Common myeloid progenitor, CD34-positive (primary cell): ENCODE measurements around the gene CCDC122.

ENCODE experiments used
- CTCF ChIA-PET: fragments of 350-600 bp; sonication (Branson Sonifier 250); formaldehyde crosslinking; loops from one replicate; lab custom pipeline; 2021; ENCODE audit warnings: antibody characterized with exemption; lab: Charles Lee
- POLR2A ChIA-PET: fragments of 350-600 bp; sonication (Branson Sonifier 250); formaldehyde crosslinking; loops from one replicate; lab custom pipeline; 2021; ENCODE audit warnings: antibody characterized with exemption; lab: Charles Lee
- DNase-seq, 3 donors: peaks; one replicate each; pipeline versions ENCODE4 v3.0.0 to v3.0.0-alpha.2; 2013
- H3K27ac ChIP-seq, 2 experiments: 1 replicate in 1 of 2; 2 replicates in 1 of 2; pipeline ENCODE4 v1.7.0; 2013; ENCODE audit warnings: inconsistent platforms in 2 of 2, low read length in 2 of 2, mild to moderate bottlenecking in 2 of 2, low read depth in 1 of 2, moderate library complexity in 1 of 2; ENCODE audit not compliant: severe bottlenecking in 2 of 2, insufficient read depth in 1 of 2, poor library complexity in 1 of 2
- H3K27me3 ChIP-seq, 5 experiments: replicated peaks in 2 of 5; 1 replicate in 3 of 5; 2 replicates in 2 of 5; pipeline versions ENCODE4 v1.6.1 to v1.7.0; 2013; ENCODE audit warnings: low read length in 4 of 5, mild to moderate bottlenecking in 2 of 5, moderate library complexity in 2 of 5, inconsistent platforms in 1 of 5; ENCODE audit not compliant: insufficient read depth in 5 of 5, control insufficient read depth in 4 of 5
- H3K36me3 ChIP-seq, 4 experiments: 1 replicate in 2 of 4; 2 replicates in 2 of 4; pipeline versions ENCODE4 v1.6.1 to v1.7.0; 2013; ENCODE audit warnings: low read length in 3 of 4, control low read depth in 1 of 4, mild to moderate bottlenecking in 1 of 4; ENCODE audit not compliant: control insufficient read depth in 4 of 4, insufficient read depth in 4 of 4
- H3K4me1 ChIP-seq, 4 experiments: 1 replicate in 3 of 4; 2 replicates in 1 of 4; pipeline versions ENCODE4 v1.6.1 to v1.7.1; 2013; ENCODE audit warnings: low read length in 3 of 4, mild to moderate bottlenecking in 3 of 4, control low read depth in 1 of 4, inconsistent platforms in 1 of 4, moderate library complexity in 1 of 4; ENCODE audit not compliant: control insufficient read depth in 4 of 4, insufficient read depth in 4 of 4; ENCODE audit errors: control extremely low read depth in 1 of 4
- H3K4me3 ChIP-seq, 7 experiments: 1 replicate in 4 of 7; 2 replicates in 3 of 7; pipeline versions ENCODE4 v1.5.1 to v1.7.0; 2013; ENCODE audit warnings: mild to moderate bottlenecking in 7 of 7, low read length in 6 of 7, moderate library complexity in 6 of 7, inconsistent platforms in 2 of 7, low read depth in 2 of 7, control low read depth in 1 of 7; ENCODE audit not compliant: insufficient read depth in 4 of 7, control insufficient read depth in 1 of 7; ENCODE audit errors: extremely low read depth in 1 of 7
- H3K9me3 ChIP-seq, 5 experiments: 1 replicate in 4 of 5; 2 replicates in 1 of 5; pipeline versions ENCODE4 v1.6.1 to v1.7.1; 2013; ENCODE audit warnings: low read length in 4 of 5, mild to moderate bottlenecking in 2 of 5, inconsistent platforms in 1 of 5, low read depth in 1 of 5, moderate library complexity in 1 of 5; ENCODE audit not compliant: control insufficient read depth in 4 of 5, insufficient read depth in 2 of 5; ENCODE audit errors: control extremely low read depth in 1 of 5
- WGBS: methylation state at CpG from one replicate; pipeline ENCODE4 v1.1.5; 2013; ENCODE audit not compliant: insufficient coverage; 5-methylcytosine and 5-hydroxymethylcytosine counted together

The CCDC122 gene

DNA sequence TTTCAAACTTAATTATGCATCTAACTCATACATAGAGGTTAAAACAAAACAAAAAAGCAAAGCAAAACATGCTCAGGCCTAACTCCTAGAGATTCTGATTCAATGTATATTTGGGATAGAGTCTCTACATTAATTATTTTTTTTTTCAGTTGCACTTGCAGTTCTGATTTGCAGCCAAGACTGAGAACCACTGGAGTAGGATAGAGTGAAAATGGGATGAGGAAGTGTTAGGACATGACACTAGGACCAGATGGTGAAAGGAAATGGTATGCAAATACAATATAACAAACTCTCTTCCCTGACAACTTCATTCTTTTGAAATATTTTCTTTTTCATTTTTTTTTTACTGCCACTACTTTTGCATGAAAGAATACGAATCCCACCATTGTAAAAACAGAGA, 1.8 kb downstream of the CCDC122 start:
- Histone ChIP-seq H3K9me3 (no peaks in the 10 kb centered on the region), H3K27me3 (no peaks in the 10 kb centered on the region), H3K36me3 (peaks cover 0 to 2% (median under 1%) of the 10 kb centered on the region in 4 experiments), H3K4me1 (peaks cover 4 to 30% (median 23%) of the 10 kb centered on the region in 4 experiments), H3K27ac (no peak overlapping the region), H3K4me3 (no peak overlapping the region)
- WGBS: no CpG with 5 or more reads among the region's 1 CpG
- no peak for DNase-seq
- CTCF ChIA-PET: interaction anchor here (1.4 kb wide), 1 partner anchor 10 kb away, joined by 3 read pairs; no protein-coding TSS in a partner anchor
- POLR2A ChIA-PET: no interaction called here

DNA sequence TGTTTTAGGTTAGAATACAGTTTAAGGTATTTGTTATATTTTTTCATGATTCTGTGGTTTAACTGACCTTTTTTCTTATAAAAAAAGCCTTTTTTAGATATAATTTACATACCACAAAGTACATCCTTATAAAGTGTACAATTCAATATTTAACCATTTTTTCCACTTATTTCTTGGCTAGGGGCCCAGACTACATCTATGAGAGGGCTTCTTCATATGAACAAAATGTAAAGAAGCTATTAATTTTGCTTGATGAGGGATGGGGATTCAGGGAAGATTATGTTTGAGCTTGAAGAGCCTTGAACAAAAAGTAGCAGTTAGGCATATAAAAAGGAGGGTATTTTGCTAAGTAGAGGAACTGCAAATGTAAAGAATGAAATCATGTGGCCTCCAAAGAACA, 2.2 kb downstream of the CCDC122 start:
- Histone ChIP-seq H3K36me3 (no peaks in the 10 kb centered on the region), H3K4me1 (peaks cover 4 to 30% (median 23%) of the 10 kb centered on the region in 4 experiments), H3K4me3 (no peak overlapping the region), H3K27ac (no peak overlapping the region), H3K27me3 (no peaks in the 10 kb centered on the region), H3K9me3 (no peaks in the 10 kb centered on the region)
- CTCF ChIA-PET: interaction anchor here (1.4 kb wide), 1 partner anchor 10 kb away, joined by 3 read pairs; no protein-coding TSS in a partner anchor
- POLR2A ChIA-PET: no interaction called here
- peak in 1 of 3 donors; percentile 15 for DNase-seq

DNA sequence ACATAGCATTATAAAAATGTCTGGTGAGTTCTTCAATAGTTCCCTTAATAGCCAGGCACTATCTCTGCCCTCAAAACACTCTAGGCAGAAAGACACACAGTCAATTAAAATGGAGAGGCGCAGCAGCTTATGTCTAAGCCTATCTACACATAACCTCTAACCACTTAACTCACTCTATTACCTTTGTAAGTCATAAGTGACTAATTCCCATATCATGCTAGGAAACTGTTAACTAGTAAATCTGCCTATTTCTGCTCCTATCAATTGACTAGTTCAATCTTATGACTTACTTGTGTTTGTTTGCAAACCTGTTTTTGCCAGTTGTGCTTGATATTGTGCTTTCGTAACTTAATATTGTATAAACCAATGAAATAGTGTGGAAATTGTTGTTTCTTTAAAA, 3.2 kb downstream of the CCDC122 start:
- Histone ChIP-seq H3K4me3 (no peak overlapping the region), H3K4me1 (peaks cover 4 to 30% (median 23%) of the 10 kb centered on the region in 4 experiments), H3K27ac (no peak overlapping the region), H3K36me3 (no peaks in the 10 kb centered on the region), H3K27me3 (no peaks in the 10 kb centered on the region), H3K9me3 (no peaks in the 10 kb centered on the region)
- ChIA-PET POLR2A (no interaction called here), CTCF (interaction anchor here (1.4 kb wide), 1 partner anchor 9 kb away, joined by 3 read pairs; no protein-coding TSS in a partner anchor)
- DNase-seq: no peak
- 100% methylated on average over 1 of the region's 2 CpGs for WGBS

DNA sequence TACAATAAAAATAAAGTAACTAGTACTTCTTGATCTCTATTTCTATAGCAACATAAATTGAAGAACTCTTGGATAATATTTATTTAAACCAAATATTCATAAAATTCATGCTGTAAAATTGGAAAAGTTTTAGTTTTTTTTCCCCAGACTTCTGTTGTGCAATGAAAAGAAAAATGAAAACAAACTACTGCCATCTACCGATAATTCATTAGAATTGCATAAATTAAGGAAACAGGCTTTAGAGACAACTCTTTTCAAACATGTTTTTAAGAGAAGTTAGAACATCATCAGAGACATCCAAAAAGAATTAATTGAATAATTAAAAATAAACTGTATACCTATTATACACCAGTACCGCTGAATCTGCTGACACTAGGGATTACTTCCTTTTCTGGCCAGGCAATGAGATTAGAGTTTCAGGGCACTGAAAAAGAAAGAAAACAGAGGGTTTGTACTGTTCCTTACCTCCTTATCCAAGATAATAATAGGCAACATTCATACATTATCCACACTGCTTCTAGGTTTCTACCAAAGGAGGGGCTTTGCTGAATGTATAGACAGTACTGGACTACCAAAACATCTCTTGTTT, 4.9 kb downstream of the CCDC122 start:
- Histone ChIP-seq H3K27ac (no peak overlapping the region), H3K4me3 (no peak overlapping the region), H3K36me3 (peaks cover 0 to 2% (median under 1%) of the 10 kb centered on the region in 4 experiments), H3K4me1 (peaks cover 4 to 19% (median 15%) of the 10 kb centered on the region in 4 experiments), H3K9me3 (peaks cover 0 to 1% (median 0%) of the 10 kb centered on the region in 5 experiments), H3K27me3 (no peaks in the 10 kb centered on the region)
- CTCF ChIA-PET: interaction anchor here (0.6 to 1.9 kb wide), 3 partner anchors 28 to 903 kb away, joined by 3 to 6 read pairs (median 5); no protein-coding TSS in a partner anchor
- DNase-seq: peak; percentile 27 to 50 (median 47)
- 40% methylated on average over 1 of the region's 2 CpGs for WGBS
- POLR2A ChIA-PET: interaction anchor here (0.6 kb wide), 1 partner anchor 520 kb away, joined by 3 read pairs; no protein-coding TSS in a partner anchor

DNA sequence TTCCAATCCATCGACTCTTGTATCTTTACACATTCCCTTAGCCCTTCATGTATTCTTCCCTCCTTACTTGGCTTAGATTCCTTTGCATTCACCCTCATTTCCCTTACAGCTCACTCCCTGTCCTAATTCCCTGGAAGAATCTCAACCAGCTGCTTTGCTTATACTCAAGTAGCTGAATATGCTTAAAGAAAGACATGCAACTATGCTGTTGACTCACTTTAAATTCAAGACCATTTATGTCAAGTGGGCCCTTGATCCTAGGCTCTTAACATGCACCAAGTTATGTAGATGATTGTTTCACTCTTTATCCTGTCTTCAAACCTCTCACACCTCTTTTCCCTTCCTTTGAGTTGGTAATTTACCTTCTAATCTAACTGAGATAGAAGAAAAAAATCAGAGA, 7.4 kb downstream of the CCDC122 start:
- Histone ChIP-seq H3K4me1 (peaks cover 0 to 2% (median 0%) of the 10 kb centered on the region in 4 experiments), H3K4me3 (no peak overlapping the region), H3K9me3 (peaks cover 0 to 1% (median 0%) of the 10 kb centered on the region in 5 experiments), H3K27me3 (no peaks in the 10 kb centered on the region), H3K27ac (no peak overlapping the region), H3K36me3 (peaks cover 0 to 2% (median under 1%) of the 10 kb centered on the region in 4 experiments)
- ChIA-PET CTCF (interaction anchor here (1.0 kb wide), 1 partner anchor 1277 kb away, joined by 3 read pairs; no protein-coding TSS in a partner anchor), POLR2A (no interaction called here)
- 100% methylated on average over 1 of the region's 1 CpG for WGBS
- DNase-seq: no peak

DNA sequence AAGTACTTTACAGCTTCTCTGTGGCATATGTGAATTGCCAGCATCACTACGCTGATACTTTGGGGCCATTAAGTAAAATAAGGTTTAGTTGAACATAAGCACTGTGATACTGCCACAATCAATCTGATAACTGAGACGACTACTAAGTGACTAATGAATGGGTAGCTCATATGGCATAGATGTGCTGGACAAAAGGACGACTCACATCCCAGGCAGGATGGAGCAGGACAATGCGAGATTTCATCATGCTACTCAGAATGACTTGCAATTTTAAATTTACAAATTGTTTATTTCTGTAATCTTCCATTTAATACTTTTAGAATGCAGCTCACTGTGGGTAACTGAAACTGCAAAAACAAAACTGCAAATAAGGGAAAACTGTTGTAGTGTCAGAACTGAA, 13.6 kb downstream of the CCDC122 start:
- POLR2A ChIA-PET: no interaction called here
- DNase-seq: peak in 1 of 3 donors; percentile 14
- CTCF ChIA-PET: no interaction called here
- H3K27me3 ChIP-seq: no peaks in the 10 kb centered on the region
- H3K36me3 ChIP-seq: peaks cover 0 to 2% (median 2%) of the 10 kb centered on the region in 4 experiments
- peaks cover 0 to 7% (median 0%) of the 10 kb centered on the region in 5 experiments for H3K9me3 ChIP-seq
- 100% methylated on average over 1 of the region's 4 CpGs for WGBS
- H3K27ac ChIP-seq: no peak overlapping the region
- no peaks in the 10 kb centered on the region for H3K4me1 ChIP-seq
- no peak overlapping the region for H3K4me3 ChIP-seq

DNA sequence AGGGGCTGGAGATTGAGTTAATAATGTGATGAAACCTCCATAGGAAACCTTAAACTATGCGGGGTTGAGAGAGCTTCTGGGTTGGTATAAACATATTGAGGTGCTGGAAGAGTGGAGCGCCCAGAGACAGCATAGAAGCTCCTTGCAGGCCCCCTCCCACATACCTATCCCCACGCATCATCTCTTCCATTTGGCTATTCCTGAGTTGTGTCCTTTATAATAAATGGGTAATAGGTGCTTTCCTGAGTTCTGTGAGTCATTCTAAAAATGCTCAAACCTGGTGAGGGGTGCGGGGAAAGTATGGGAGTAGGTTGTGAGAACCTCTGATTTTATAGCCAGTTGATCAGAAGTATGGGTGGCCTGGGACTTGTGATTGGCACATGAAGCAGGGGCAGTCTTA, 14.6 kb downstream of the CCDC122 start:
- Histone ChIP-seq H3K27ac (no peak overlapping the region), H3K36me3 (peaks cover 0 to 2% (median 0%) of the 10 kb centered on the region in 4 experiments), H3K4me3 (no peak overlapping the region), H3K4me1 (no peaks in the 10 kb centered on the region), H3K9me3 (peaks cover 0 to 7% (median 0%) of the 10 kb centered on the region in 5 experiments), H3K27me3 (no peaks in the 10 kb centered on the region)
- no peak for DNase-seq
- ChIA-PET POLR2A (no interaction called here), CTCF (interaction anchor here (1.3 kb wide), 1 partner anchor 8 kb away, joined by 3 read pairs; no protein-coding TSS in a partner anchor)
- 100% methylated on average over 1 of the region's 4 CpGs for WGBS
